ENCODE results near the gene PROC.

DNA sequence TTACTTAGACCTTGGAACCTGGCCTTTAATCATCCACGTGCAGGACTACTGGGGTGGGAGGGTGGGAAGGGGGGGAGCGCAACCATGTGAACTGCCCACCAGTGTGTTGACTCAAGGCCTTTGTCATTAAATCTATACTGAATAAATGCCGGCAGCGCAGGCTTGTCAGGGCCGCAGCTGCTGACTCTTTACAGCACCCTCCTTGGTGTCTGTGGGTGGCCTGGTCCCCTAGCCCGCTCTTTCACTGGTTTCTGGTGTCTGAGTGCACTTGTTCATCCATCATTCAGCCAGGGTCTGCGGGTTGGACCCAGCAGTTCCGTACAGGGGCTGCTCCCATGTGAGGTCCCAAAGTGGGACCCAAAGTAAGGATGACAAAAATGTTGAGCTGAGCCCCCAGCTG lies 42.0 kb upstream of the PROC start:
- TF ChIP-seq POLR2A (IDR thresholded peaks at IDR 0.05; ENCODE audit: low read length) (no peak), GATA1 (IDR thresholded peaks at IDR 0.05; ENCODE audit: low read depth, low read length) (no peak)

All from erythroblast (primary cell).